ENCODE data around the gene C11orf98. TPM values are rescaled to one million over a fixed set of nuclear protein-coding genes. Genes with fewer than 3 reads are reported as not detected.
"Not testable (repeated sequence)": the region's sequence is repeated elsewhere in the genome, so short reads cannot be mapped to it uniquely, and the experiment has no call there.

The C11orf98 gene
- total and polyA plus RNA-seq, 7 experiments from 2014 or later = 23.2 to 103 (median 52.8) TPM

DNA sequence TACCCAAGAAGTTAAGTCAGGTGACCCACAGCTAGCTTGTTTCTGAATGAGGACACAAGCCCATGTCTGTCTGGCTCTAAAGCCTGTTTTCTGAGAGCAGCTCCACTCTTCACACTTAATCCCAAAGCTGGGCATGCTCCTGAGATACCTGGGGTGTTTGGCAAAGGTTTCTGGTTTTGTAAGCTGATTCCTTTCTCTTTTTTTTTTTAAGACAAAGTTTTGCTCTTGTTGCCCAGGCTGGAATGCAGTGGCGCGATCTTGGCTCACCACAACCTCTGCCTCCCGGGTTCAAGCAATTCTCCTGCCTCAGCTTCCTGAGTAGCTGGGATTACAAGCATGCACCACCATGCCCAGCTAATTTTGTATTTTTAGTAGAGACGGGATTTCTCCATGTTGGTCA lies 28.6 kb upstream of the C11orf98 start:
- not testable (repeated sequence) for H3K27ac Mint-ChIP-seq; H3K27me3 Mint-ChIP-seq; H3K27me3 ChIP-seq (ENCODE audit: control insufficient read depth in 2 of 2, insufficient read depth in 2 of 2, low read length in 2 of 2); H3K9me3 ChIP-seq (ENCODE audit: control insufficient read depth in 2 of 3, low read length in 3 of 3); H3K4me1 Mint-ChIP-seq; H3K4me3 Mint-ChIP-seq; H3K9me3 Mint-ChIP-seq; H3K4me3 ChIP-seq (ENCODE audit: low read length); DNase-seq; H3K27ac ChIP-seq (ENCODE audit: low read depth, low read length); ATAC-seq; H3K4me1 ChIP-seq (ENCODE audit: control insufficient read depth in 2 of 2, insufficient read depth in 2 of 2, low read length in 2 of 2)
- H3K36me3 ChIP-seq (ENCODE audit: control insufficient read depth in 2 of 3, insufficient read depth in 3 of 3, low read length in 3 of 3) = peaks cover 0 to 34% (median 0%) of the 10 kb centered on the region in 3 experiments
- intact Hi-C loops (cut with micrococcal nuclease) = loop anchor here (1.0 to 5.0 kb wide), 6 partner anchors 12 to 311 kb away; partner anchors contain the start of gene EML3 (in 1 of the 2)
- ChIA-PET POLR2A (interaction anchor here (1.0 to 5.7 kb wide), 5 partner anchors 12 to 101 kb away, joined by 4 to 26 read pairs (median 5); partner anchors contain the start of genes LBHD1 and TUT1), CTCF (interaction anchor here (0.7 to 4.8 kb wide), 10 partner anchors 13 to 269 kb away, joined by 3 to 31 read pairs (median 4); partner anchors contain the start of genes C11orf98, CSKMT and TUT1)
- peaks cover 0 to 23% (median 14%) of the 10 kb centered on the region in 5 donors for H3K36me3 Mint-ChIP-seq

DNA sequence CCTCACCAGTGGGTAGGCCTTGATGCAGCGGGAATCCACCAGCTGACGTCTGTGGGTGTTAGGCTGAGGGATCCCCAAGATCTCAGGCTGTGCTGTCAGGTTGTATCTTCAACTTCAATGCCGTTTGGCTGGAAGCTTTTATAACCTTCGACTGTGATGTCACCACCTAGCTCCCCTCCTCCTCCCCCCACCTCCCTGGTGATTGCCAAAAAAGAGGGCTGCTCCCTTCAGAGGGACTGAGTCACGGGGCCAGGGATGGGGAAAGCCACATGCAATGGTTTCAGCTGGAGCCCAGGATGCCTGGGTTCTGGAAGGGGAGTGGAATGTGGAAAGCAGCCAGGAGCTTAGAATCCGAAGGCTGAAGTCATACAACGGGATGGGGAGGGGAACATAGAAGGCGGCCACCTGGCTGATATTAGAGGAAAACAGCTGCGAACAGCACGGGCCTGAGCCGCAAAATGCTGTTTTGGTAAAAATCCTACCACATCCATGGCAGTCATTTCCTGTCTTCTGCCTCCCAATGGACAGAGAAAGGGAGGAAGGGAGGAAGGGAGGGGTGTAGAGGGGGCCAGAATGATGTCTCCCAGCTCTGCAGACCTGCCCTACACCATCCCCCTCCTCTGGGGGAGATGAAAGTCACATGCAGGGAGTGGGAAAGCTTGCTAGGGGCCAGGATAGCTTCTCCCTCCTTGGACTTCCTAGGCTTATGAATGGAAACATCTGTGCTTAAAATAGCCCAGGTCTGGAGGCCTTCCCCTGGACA lies 24.6 kb upstream of the C11orf98 start, which contains the start of gene LRRN4CL:
TSS of gene LRRN4CL (minus strand) at position 110 of the 763 bp plus-strand sequence. CDS start 1,022 bp downstream, outside the sequence.
- Mint-ChIP-seq H3K4me1 (peaks cover 0 to 3% (median 2%) of the 10 kb centered on the region in 7 donors), H3K27me3 (peaks cover 6 to 13% (median 10%) of the 10 kb centered on the region in 5 donors), H3K9me3 (no peaks in the 10 kb centered on the region), H3K4me3 (no peak within 1 kb of the TSS), H3K27ac (peak within 1 kb of the TSS in 1 of 9 donors; percentile 39), H3K36me3 (peaks cover 0 to 23% (median 14%) of the 10 kb centered on the region in 5 donors)
- ATAC-seq (no peak), DNase-seq (no peak)
- H3K36me3 ChIP-seq (ENCODE audit: control insufficient read depth in 2 of 3, insufficient read depth in 3 of 3, low read length in 3 of 3) = peaks cover 0 to 34% (median 0%) of the 10 kb centered on the region in 3 experiments
- ChIA-PET POLR2A (interaction anchor here (0.6 to 5.7 kb wide), 10 partner anchors 9 to 357 kb away, joined by 3 to 26 read pairs (median 3); partner anchors contain the start of genes BSCL2, C11orf98, CSKMT and GNG3), CTCF (interaction anchor here (0.7 to 1.9 kb wide), 4 partner anchors 9 to 265 kb away, joined by 3 to 5 read pairs (median 3); no protein-coding TSS in a partner anchor)
- no peak within 1 kb of the TSS for H3K27ac ChIP-seq (ENCODE audit: low read depth, low read length)
- no peaks in the 10 kb centered on the region for H3K9me3 ChIP-seq (ENCODE audit: control insufficient read depth in 2 of 3, low read length in 3 of 3)
- H3K4me1 ChIP-seq (ENCODE audit: control insufficient read depth in 2 of 2, insufficient read depth in 2 of 2, low read length in 2 of 2) = peaks cover 0 to 3% of the 10 kb centered on the region in 2 donors
- H3K27me3 ChIP-seq (ENCODE audit: control insufficient read depth in 2 of 2, insufficient read depth in 2 of 2, low read length in 2 of 2) = no peaks in the 10 kb centered on the region
- intact Hi-C loops (cut with micrococcal nuclease) = loop anchor here in 1 of 2 donors (5.0 kb wide), 1 partner anchor 307 kb away; no protein-coding TSS in a partner anchor
- H3K4me3 ChIP-seq (ENCODE audit: low read length) = no peak within 1 kb of the TSS

DNA sequence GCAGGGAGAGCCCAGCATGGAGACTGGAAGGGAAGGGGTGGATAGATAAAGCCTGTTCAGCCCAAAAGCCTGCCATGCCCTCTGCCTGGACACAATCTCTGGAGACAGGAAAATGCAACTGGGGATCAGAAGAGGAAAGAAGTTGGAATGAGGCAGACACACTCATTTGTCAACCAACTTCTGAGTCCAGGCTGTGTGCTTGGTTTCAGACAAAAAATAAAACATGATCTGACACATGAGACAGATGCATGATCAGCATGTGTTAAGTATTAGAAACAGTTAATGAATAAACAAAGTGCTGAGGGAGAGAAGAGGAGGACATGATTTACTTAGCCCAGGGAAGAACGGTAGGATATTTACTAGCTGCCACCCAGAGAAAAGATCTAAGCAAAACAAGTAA lies 23.5 kb upstream of the C11orf98 start:
- ATAC-seq (no peak), DNase-seq (no peak)
- H3K4me1 ChIP-seq (ENCODE audit: control insufficient read depth in 2 of 2, insufficient read depth in 2 of 2, low read length in 2 of 2) = no peaks in the 10 kb centered on the region
- Mint-ChIP-seq H3K27me3 (peaks cover 6 to 13% (median 10%) of the 10 kb centered on the region in 5 donors), H3K36me3 (peaks cover 0 to 23% (median 14%) of the 10 kb centered on the region in 5 donors), H3K4me3 (no peak overlapping the region), H3K27ac (no peak overlapping the region), H3K4me1 (no peaks in the 10 kb centered on the region), H3K9me3 (no peaks in the 10 kb centered on the region)
- intact Hi-C loops (cut with micrococcal nuclease) = no loop called here
- POLR2A ChIA-PET = interaction anchor here (0.6 to 1.5 kb wide), 4 partner anchors 12 to 97 kb away, joined by 3 to 6 read pairs (median 3); partner anchors contain the start of genes C11orf98, CSKMT, LBHD1 and TUT1
- H3K36me3 ChIP-seq (ENCODE audit: control insufficient read depth in 2 of 3, insufficient read depth in 3 of 3, low read length in 3 of 3) = peaks cover 0 to 34% (median 0%) of the 10 kb centered on the region in 3 experiments
- no peak overlapping the region for H3K4me3 ChIP-seq (ENCODE audit: low read length)
- H3K9me3 ChIP-seq (ENCODE audit: control insufficient read depth in 2 of 3, low read length in 3 of 3) = no peaks in the 10 kb centered on the region
- H3K27me3 ChIP-seq (ENCODE audit: control insufficient read depth in 2 of 2, insufficient read depth in 2 of 2, low read length in 2 of 2) = no peaks in the 10 kb centered on the region
- CTCF ChIA-PET = interaction anchor here (0.7 kb wide), 1 partner anchor 10 kb away, joined by 3 read pairs; no protein-coding TSS in a partner anchor
- H3K27ac ChIP-seq (ENCODE audit: low read depth, low read length) = no peak overlapping the region

DNA sequence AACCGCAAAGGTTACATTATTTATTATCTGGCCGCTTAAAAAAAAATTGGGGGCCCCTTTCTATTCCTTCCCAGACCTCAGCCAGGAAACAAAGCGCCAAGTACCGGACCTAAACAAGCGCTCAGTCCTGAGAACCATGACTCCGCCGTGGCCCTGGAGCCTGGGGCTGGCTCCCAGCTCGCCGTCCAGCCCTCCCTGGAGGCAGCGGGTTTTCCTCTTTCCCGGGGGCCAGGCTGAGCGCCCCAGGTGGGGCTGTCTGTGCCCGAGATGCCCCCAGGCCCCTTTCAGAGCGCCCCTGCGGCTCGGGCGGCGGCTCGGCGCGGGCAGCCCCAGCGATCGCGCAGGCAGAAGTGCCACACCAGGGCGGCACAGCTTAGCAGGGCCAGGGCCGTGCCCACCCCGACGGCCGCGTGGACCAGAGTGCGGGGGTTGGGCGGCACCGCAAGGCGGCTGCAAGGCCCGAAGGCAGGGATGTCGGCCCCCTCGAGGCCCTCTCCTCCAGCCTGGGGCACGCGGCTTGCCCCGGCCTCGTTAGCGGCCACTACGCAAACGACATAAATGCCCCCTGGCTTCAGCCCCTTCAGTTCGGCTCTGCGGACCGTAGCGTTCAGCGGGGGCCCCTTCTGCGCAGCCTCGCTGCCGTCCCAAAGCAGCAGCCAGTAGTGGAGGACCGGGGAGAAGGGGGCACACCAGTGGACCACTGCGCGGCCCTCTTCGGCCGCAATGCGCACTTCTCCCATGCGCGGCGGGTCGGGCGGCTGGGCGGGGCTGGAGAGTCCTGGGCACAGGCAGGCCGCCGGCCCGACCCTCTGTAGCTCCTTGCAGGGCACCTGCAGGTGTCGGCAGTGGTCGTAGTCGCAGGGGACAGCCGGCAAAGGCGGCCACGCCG lies 22.7 kb upstream of the C11orf98 start:
- Histone ChIP-seq H3K27ac (ENCODE audit: low read depth, low read length) (no peak overlapping the region), H3K4me1 (ENCODE audit: control insufficient read depth in 2 of 2, insufficient read depth in 2 of 2, low read length in 2 of 2) (no peaks in the 10 kb centered on the region), H3K4me3 (ENCODE audit: low read length) (no peak overlapping the region), H3K27me3 (ENCODE audit: control insufficient read depth in 2 of 2, insufficient read depth in 2 of 2, low read length in 2 of 2) (no peaks in the 10 kb centered on the region), H3K9me3 (ENCODE audit: control insufficient read depth in 2 of 3, low read length in 3 of 3) (no peaks in the 10 kb centered on the region), H3K36me3 (ENCODE audit: control insufficient read depth in 2 of 3, insufficient read depth in 3 of 3, low read length in 3 of 3) (peaks cover 0 to 30% (median 0%) of the 10 kb centered on the region in 3 experiments)
- no peak for ATAC-seq
- Mint-ChIP-seq H3K27ac (no peak overlapping the region), H3K36me3 (peaks cover 0 to 20% (median 11%) of the 10 kb centered on the region in 5 donors), H3K4me1 (no peaks in the 10 kb centered on the region), H3K27me3 (peaks cover 6 to 13% (median 10%) of the 10 kb centered on the region in 5 donors), H3K9me3 (no peaks in the 10 kb centered on the region), H3K4me3 (no peak overlapping the region)
- intact Hi-C loops (cut with micrococcal nuclease) = no loop called here
- no peak for DNase-seq
- ChIA-PET POLR2A (interaction anchor here (0.6 to 1.6 kb wide), 10 partner anchors 11 to 97 kb away, joined by 3 to 6 read pairs (median 3); partner anchors contain the start of genes C11orf98, CSKMT, LBHD1 and TUT1), CTCF (interaction anchor here (0.7 kb wide), 1 partner anchor 11 kb away, joined by 3 read pairs; no protein-coding TSS in a partner anchor)

DNA sequence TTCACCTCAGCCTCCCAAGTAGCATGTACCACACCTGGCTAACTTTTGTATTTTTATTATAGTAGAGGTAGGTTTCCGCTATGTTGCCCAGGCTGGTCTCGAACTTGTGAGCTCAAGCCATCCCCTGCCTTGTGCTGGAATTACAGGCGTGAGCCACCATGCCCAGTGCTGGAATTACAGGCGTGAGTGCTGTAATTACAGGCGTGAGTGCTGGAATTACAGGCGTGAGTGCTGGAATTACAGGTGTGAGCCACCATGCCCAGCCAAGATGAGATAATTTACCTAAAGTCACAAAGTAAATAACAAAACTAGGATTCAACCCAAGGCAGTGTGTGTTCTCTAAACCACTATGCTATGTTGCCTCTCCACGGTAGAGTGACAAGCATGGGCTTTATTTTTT lies 17.5 kb upstream of the C11orf98 start:
- H3K27me3 ChIP-seq (ENCODE audit: control insufficient read depth in 2 of 2, insufficient read depth in 2 of 2, low read length in 2 of 2) = no peaks in the 10 kb centered on the region
- no peak for ATAC-seq
- DNase-seq = no peak
- no peaks in the 10 kb centered on the region for H3K9me3 ChIP-seq (ENCODE audit: control insufficient read depth in 2 of 3, low read length in 3 of 3)
- peaks cover 10 to 25% (median 21%) of the 10 kb centered on the region in 7 donors for H3K4me1 Mint-ChIP-seq
- POLR2A ChIA-PET = no interaction called here
- H3K36me3 ChIP-seq (ENCODE audit: control insufficient read depth in 2 of 3, insufficient read depth in 3 of 3, low read length in 3 of 3) = peaks cover 0 to 9% (median 3%) of the 10 kb centered on the region in 3 experiments
- H3K27me3 Mint-ChIP-seq = peaks cover 0 to 6% (median 4%) of the 10 kb centered on the region in 5 donors
- H3K4me1 ChIP-seq (ENCODE audit: control insufficient read depth in 2 of 2, insufficient read depth in 2 of 2, low read length in 2 of 2) = peaks cover 9 to 13% of the 10 kb centered on the region in 2 donors
- CTCF ChIA-PET = no interaction called here
- no peak overlapping the region for H3K27ac ChIP-seq (ENCODE audit: low read depth, low read length)
- H3K4me3 ChIP-seq (ENCODE audit: low read length) = no peak overlapping the region
- H3K4me3 Mint-ChIP-seq = no peak overlapping the region
- peaks cover 0 to 6% (median 5%) of the 10 kb centered on the region in 5 donors for H3K36me3 Mint-ChIP-seq
- H3K9me3 Mint-ChIP-seq = no peaks in the 10 kb centered on the region
- H3K27ac Mint-ChIP-seq = no peak overlapping the region
- intact Hi-C loops (cut with micrococcal nuclease) = no loop called here

Data from naive thymus-derived CD4-positive, alpha-beta T cell (primary cell).